ENCODE data around the gene COMMD1. TPM values are rescaled to one million over a fixed set of nuclear protein-coding genes. Genes with fewer than 3 reads are reported as not detected.

COMMD1 gene
- total RNA-seq, 1 experiment from 2014 or later, result 41.4 TPM

GRCh38 chr2:61924895-61925663 is 19.6 kb downstream of the COMMD1 start:
- intact Hi-C loops (cut with micrococcal nuclease; ENCODE audit: unreplicated experiment), result loop anchor here (10.0 kb wide), 1 partner anchor 850 kb away; no protein-coding TSS in a partner anchor
- no peak for DNase-seq (ENCODE audit: low spot score)
- CTCF ChIA-PET, result no interaction called here
- no peaks in the 10 kb centered on the region for H3K36me3 ChIP-seq (ENCODE audit: insufficient read depth, low read length, poor library complexity, severe bottlenecking)
- no peaks in the 10 kb centered on the region for H3K27me3 ChIP-seq (replicated peaks; ENCODE audit: insufficient read depth, low read depth, low read length, poor library complexity)
- no peak overlapping the region for H3K27ac ChIP-seq (ENCODE audit: low read depth, low read length, poor library complexity, severe bottlenecking)
- H3K4me3 ChIP-seq (ENCODE audit: low read depth, low read length, poor library complexity, severe bottlenecking), result no peak overlapping the region
- no peaks in the 10 kb centered on the region for H3K4me1 ChIP-seq (ENCODE audit: insufficient read depth, low read length, poor library complexity, severe bottlenecking)
- POLR2A ChIA-PET (ENCODE audit: low non-redundant PET), result no interaction called here
- no peaks in the 10 kb centered on the region for H3K9me3 ChIP-seq (ENCODE audit: low read depth, low read length, poor library complexity, severe bottlenecking)
- no TSS peak for BruUV-seq (replicated peaks)
- no peak for TF ChIP-seq EZH2 (IDR thresholded peaks at IDR 0.05; ENCODE audit: borderline replicate concordance, low read depth, low read length, poor library complexity, severe bottlenecking)
- TF ChIP-seq CTCF (conservative IDR thresholded peaks at IDR 0.05; ENCODE audit: low read depth, low read length), result no peak

- no TSS peak for BruUV-seq (replicated peaks)
- H3K27ac ChIP-seq (ENCODE audit: low read depth, low read length, poor library complexity, severe bottlenecking), result no peak overlapping the region
- DNase-seq (ENCODE audit: low spot score), result no peak
- no peak overlapping the region for H3K4me3 ChIP-seq (ENCODE audit: low read depth, low read length, poor library complexity, severe bottlenecking)
- no peaks in the 10 kb centered on the region for H3K4me1 ChIP-seq (ENCODE audit: insufficient read depth, low read length, poor library complexity, severe bottlenecking)
- intact Hi-C loops (cut with micrococcal nuclease; ENCODE audit: unreplicated experiment), result loop anchor here (10.0 kb wide), 1 partner anchor 848 kb away; no protein-coding TSS in a partner anchor
- TF ChIP-seq EZH2 (IDR thresholded peaks at IDR 0.05; ENCODE audit: borderline replicate concordance, low read depth, low read length, poor library complexity, severe bottlenecking) (no peak), CTCF (conservative IDR thresholded peaks at IDR 0.05; ENCODE audit: low read depth, low read length) (no peak)
- H3K27me3 ChIP-seq (replicated peaks; ENCODE audit: insufficient read depth, low read depth, low read length, poor library complexity), result no peaks in the 10 kb centered on the region
- CTCF ChIA-PET, result no interaction called here
- POLR2A ChIA-PET (ENCODE audit: low non-redundant PET), result no interaction called here
- H3K9me3 ChIP-seq (ENCODE audit: low read depth, low read length, poor library complexity, severe bottlenecking), result no peaks in the 10 kb centered on the region
- no peaks in the 10 kb centered on the region for H3K36me3 ChIP-seq (ENCODE audit: insufficient read depth, low read length, poor library complexity, severe bottlenecking)
Measured at GRCh38 chr2:61926531-61927477, 21.3 kb downstream of the COMMD1 start.

- Histone ChIP-seq H3K4me3 (ENCODE audit: low read depth, low read length, poor library complexity, severe bottlenecking) (no peak overlapping the region), H3K9me3 (ENCODE audit: low read depth, low read length, poor library complexity, severe bottlenecking) (no peaks in the 10 kb centered on the region), H3K36me3 (ENCODE audit: insufficient read depth, low read length, poor library complexity, severe bottlenecking) (no peaks in the 10 kb centered on the region), H3K27ac (ENCODE audit: low read depth, low read length, poor library complexity, severe bottlenecking) (no peak overlapping the region), H3K27me3 (replicated peaks; ENCODE audit: insufficient read depth, low read depth, low read length, poor library complexity) (no peaks in the 10 kb centered on the region), H3K4me1 (ENCODE audit: insufficient read depth, low read length, poor library complexity, severe bottlenecking) (no peaks in the 10 kb centered on the region)
- intact Hi-C loops (cut with micrococcal nuclease; ENCODE audit: unreplicated experiment), result loop anchor here (10.0 kb wide), 1 partner anchor 846 kb away; no protein-coding TSS in a partner anchor
- no peak for DNase-seq (ENCODE audit: low spot score)
- TF ChIP-seq EZH2 (IDR thresholded peaks at IDR 0.05; ENCODE audit: borderline replicate concordance, low read depth, low read length, poor library complexity, severe bottlenecking) (no peak), CTCF (conservative IDR thresholded peaks at IDR 0.05; ENCODE audit: low read depth, low read length) (no peak)
- CTCF ChIA-PET, result no interaction called here
- POLR2A ChIA-PET (ENCODE audit: low non-redundant PET), result no interaction called here
- BruUV-seq (replicated peaks), result no TSS peak
Measured at GRCh38 chr2:61928826-61929461, 23.5 kb downstream of the COMMD1 start.

Measured in A673 (cell line).